DMS79 (cell line): ENCODE results near the gene ZBTB44.
"Not testable (repeated sequence)": the region's sequence is repeated elsewhere in the genome, so short reads cannot be mapped to it uniquely, and the experiment has no call there.

ENCODE experiments used
- DNase-seq: peaks from one replicate; lab custom pipeline; 2025; lab: John Stamatoyannopoulos, UW

ZBTB44 gene

DNA sequence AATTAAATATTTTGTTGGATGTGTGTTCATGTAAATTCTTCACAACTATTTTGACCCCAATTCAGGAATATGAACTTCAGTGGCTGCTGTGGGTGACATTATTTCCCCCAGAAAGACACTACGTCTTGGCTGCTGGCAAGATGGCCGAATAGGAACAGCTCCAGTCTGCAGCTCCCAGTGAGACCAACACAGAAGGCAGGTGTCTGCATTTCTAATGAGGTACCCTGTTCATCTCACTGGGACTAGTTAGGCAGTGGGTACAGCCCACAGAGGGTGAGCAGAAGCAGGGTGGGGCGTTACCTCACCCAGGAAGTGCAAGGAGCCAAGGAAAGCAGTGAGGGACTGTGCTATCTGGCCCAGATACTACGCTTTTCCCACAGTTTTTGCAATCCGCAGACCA lies 65.3 kb downstream of the ZBTB44 start:
- DNase-seq, result no peak

DNA sequence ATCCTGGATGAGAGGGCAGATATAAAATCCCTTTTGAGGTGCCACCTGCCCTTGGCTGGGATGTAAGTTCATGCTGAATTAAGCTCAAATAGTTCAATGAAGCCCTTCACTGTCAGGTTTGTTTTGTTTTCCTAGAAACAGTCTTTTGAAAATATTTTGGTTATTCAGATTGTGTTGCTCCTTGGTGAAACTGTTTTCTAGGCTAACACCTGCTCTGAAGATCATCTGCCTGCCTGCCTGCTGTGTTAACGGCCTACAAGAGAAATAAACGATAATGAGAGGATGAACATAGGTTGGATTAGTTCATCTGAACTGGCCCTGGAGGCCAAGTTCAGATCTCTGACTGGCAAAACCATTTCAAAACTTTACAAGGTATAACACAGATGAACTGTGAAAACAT lies 67.4 kb downstream of the ZBTB44 start:
- no peak for DNase-seq

DNA sequence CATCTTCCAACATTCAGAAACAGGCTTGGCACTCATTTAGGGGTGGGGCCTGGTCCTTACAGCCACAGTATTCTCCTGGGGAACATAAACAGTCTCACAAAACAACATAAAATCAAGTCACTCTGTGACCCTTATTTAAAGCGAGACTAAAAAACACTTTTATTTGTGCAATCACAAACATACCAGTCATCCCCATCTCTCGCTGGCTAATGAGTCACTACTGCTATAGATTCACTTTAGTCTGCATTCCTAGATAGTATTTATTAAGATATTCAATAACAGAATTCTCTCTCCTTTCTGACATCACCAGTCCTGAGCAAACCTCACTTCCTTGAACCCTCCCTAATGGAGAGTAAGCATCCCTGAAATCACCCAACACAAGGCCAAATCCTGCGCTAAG lies 68.0 kb downstream of the ZBTB44 start:
- no peak for DNase-seq

- no peak for DNase-seq
These were observed 68.4 kb downstream of the ZBTB44 start for GRCh38 chr11:130246270-130246669.

GRCh38 chr11:130245375-130245774 lies 69.3 kb downstream of the ZBTB44 start:
- DNase-seq, result not testable (repeated sequence)

DNA sequence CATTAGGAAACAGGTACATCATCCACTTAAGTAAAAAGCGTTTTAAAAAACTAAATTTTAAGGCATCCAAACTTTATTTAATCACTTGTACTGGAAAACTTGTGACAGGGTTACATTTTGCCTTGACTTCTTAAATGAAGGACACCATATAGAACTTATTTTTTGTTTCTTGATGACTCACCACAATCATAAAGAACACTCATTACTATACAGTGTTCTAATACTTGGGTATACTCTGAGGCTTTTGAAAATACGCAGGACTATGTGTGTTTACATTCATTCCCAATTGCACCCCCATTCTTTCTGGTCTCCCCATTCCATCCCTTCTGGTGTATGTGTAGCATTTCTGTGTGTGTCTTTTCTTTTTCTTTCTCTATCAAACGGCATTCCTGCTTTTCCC lies 69.9 kb downstream of the ZBTB44 start:
- no peak for DNase-seq

DNA sequence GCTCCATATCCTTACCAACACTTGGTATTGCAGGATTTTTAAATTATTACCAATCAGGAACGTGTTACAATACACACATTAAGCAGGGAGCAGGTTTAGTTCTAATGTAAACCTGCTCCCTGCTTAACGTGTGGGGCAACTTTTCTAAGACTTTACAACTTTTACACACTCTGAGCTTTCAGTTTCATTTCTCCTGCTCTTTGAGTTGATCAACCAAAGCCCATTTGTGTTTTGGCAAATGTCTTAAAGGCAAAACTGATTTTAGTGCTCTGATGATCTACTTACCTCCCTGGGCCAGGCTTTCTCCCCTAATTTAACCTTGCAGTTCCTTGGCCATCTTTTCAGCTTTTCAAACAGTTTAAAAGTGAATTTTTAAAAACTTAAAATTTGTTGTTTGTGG lies 70.9 kb downstream of the ZBTB44 start:
- DNase-seq, result no peak

DNA sequence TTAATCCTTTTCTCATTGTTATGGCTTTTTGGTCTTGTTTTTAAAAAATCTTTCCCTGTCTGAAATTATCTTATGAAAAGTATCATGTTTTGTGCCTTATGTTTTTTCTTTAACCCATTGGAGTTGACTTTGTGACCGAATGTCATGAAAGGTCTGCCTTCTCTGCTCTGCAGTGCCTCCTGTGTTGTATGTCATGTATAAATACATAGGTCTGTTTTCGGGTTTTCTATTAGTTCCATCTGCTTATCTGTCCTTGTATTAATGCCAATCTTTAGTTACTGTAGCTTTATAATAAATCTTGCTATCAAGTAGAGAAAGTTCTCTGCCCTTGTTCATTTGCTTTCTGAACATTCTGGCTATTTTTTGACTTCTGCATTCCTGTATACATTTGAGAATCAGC lies 73.0 kb downstream of the ZBTB44 start:
- DNase-seq, result no peak

GRCh38 chr11:130237282-130238006 lies 77.3 kb downstream of the ZBTB44 start:
- DNase-seq, result no peak

GRCh38 chr11:130234315-130234714 lies 80.4 kb downstream of the ZBTB44 start:
- no peak for DNase-seq

GRCh38 chr11:130233888-130234287 lies 80.8 kb downstream of the ZBTB44 start:
- DNase-seq, result not testable (repeated sequence)

GRCh38 chr11:130233486-130233885 lies 81.2 kb downstream of the ZBTB44 start:
- not testable (repeated sequence) for DNase-seq

DNA sequence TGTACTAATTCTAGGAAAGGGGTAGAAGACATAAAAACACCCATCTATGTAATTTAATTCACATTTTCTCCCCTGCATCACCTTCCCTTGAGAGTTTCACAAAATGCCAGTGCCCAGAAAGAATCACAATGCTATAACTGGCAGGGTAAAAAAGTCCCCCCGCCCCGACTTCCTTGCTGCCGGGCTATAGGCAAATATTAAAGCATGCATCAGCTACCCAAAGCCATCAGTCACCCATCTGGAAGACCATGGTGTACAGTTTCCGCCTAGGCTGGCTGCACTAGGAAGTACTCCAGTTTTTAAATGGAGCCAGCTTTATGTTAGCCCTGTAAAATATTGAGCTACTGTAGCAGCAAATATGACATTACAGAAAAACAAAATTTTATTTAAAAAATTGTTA lies 87.3 kb downstream of the ZBTB44 start:
- DNase-seq, result no peak

DNA sequence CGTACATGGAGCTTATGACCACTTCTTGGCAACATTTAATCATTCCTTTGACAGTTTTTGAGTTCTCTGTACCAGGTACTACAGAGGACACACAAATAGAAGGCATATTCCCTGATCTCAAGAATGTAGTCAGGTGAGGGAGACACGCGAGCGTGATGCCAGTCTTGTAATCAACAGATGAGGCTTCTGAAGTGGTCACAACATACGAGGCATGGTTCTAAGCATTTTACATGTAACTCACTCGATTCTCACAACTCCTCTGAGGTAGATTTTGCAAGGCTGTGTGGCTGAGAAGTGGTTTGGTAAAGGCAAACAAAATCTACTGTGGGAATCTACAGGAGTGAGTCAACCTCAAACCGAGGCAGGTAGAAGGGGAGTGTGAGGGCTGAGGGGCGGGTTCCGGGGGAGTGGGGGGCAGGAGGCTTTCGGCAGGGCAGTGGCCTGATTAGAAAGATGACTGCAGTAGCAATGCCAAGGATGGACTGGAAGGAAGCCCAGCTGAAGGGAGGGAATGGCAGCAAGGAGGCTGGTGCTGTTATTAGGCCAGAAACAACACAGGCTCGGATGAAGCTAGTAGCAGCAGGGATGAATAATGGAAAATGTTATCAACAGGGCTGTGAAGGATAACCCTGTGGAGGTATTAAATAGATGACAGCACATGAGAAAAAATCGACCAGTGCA lies 91.3 kb downstream of the ZBTB44 start:
- no peak for DNase-seq

DNA sequence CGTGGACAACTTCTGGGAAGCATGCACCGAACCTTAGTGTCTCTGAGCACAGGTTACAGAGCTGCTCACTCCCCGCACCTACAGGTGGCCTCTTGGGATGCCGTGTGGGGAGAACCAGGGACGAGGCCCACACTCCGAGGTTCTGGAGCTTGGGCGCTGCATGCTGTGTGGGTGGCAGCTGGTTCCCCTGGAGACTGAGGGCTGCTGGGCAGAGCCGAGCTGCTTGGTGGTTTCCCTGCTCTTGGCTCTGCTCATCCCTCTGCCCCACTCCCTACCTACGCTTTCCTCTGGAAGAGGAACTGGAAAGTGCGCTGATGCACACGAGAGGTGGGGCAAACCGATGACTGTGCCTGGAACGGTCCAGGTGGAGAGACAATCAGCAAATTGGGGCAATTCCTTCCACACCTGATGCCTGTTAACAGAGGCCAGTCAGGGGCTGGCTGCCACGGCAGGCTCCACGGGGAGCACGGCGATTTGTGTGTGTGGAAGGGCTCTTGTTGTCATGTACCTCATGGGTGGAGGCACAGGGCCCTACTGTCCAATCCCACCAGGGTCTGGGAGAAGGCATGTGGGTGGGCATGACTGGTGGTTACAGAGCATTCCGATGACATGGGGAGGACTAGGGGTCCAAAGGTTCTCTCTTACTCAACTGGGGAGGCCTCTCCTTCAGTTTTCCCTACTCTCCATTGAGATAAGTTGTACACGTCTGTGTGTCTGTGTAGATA lies 94.2 kb downstream of the ZBTB44 start:
- DNase-seq, result no peak

DNA sequence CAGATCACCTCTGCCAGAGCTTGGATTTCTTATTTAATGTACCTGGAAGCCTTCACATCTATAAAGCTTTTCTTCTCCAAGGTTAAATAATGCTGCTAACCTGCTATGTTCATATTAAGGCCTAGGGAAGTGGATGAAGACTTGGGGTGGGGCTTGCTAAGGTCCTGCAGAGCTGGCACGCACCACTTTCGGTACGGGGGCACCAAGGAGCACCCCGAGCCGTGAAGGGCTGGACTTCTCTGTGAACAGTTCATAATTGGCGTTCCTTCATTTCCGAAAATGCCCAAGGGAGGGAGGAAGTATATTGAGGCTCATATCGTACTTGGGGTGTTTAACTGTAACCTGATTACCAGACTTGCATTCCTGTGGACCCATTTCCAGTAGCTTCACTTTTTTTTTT lies 95.6 kb downstream of the ZBTB44 start:
- no peak for DNase-seq

DNA sequence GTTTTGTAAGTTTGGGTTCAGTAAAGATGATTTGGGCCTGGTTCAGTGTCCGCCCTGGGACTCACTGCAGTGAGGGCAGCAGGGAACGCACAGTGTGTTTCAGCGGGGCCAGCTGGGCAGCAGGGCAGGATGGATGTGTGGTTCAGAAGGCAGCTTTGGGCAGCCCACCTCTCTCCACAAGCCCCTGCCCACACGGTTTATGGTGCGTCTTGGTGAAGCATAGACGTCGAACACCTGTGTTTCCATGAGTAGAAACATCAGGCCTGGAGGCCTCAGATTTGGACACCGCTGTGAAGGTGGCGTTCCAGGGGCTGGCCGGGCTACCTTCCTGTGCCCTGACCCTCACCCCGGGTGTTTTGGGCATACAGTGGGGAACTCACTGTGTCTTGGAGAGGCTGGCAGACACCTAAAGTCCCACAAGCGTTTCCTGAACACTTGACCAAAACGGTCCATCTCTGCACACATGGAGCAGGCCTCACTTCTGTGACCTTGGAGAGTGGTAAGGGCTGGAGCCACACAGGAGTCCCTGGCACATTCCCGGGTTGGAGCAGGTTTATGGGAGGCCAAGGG lies 96.1 kb downstream of the ZBTB44 start:
- no peak for DNase-seq

DNA sequence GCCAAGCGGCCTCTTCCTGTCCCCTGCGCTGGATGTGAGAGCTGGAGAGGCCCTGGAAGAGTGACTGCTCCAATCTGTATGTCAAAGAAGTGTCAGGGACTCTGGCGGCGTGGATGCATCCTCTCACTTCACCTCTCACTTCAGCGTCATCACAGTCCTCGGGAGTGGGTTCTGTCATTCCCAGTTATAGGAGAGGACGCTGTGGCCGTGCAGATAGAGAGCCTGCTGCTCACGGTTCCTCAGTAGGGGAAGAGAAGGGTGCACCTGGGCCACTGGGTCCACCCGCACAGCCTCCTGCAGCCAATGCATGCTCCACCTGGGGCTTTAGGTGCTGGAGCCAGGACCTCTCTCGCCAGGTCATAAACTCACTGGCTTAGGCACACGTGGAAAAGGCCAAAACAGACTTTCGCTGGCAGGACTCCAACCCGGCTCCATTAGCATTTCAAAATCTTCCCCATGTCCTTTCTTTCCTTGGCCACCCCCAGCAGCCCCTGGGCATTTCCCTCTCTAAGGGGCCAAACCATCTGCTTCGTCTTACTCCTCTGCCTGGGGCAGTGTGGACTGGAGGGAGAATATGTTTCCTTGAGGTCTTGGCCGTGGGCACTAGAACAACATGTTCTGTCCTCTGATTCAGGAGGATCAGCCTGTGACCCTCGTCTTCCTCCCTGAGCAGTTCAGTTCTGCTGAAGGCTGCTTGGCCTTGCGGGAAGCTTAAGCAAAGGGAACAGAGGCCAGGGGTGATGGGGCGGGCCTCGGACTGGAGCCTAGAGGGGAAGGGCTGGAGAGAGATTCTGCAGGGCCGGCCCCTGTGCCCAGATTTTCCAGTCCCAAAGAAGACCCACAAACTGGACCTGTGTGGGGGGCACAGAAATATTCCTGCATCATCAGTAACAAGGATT lies 97.3 kb downstream of the ZBTB44 start:
- no peak for DNase-seq

- DNase-seq, result no peak
These were observed 98.1 kb downstream of the ZBTB44 start for GRCh38 chr11:130216591-130217132.

- DNase-seq, result no peak
These were observed 98.5 kb downstream of the ZBTB44 start for GRCh38 chr11:130216221-130216550.

DNA sequence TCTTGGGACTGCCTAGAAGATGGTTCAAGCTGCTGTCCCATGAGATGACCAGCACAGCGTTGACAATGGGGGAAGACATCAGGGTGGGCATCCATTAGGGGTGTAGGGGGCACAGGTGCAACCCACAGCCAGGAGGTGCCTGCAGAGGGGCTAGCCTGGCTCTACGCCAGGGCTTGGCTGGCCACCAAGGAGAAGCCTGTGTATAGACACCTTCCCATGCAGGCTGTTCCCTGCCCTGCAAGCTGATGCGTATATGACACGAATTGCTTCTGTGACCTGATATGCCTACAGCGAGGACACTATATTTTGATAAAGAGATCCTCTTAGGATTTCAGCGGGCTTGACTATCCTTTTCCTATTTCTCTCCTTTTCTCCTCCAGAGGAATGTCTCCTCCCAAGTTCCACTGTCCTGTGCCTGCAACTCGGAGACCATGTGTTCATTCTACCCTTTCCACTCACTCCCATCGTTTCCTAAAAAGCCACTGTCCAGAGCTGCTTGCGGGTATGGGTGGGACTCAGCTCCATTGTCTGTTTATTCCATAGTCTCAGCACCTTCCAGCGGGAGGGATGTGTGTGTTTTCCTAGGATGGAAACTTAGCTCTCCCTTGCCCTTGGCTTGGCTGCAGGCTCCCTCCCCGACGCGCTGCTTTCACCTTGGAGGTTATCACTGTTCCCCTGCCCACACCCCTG lies 99.0 kb downstream of the ZBTB44 start:
- no peak for DNase-seq
